ENCODE measurements around the gene DCST1. TPM values are rescaled to one million over a fixed set of nuclear protein-coding genes. Genes with fewer than 3 reads are reported as not detected.
A peak's percentile ranks its signal among the peaks of the same experiment; 100 is the strongest.

Gene DCST1
- total and polyA plus RNA-seq, 2 of the 13 experiments (the other 11 are each of a cell fraction or from before 2014, with no cell fraction given) = 0.04 TPM; not detected in 1

DNA sequence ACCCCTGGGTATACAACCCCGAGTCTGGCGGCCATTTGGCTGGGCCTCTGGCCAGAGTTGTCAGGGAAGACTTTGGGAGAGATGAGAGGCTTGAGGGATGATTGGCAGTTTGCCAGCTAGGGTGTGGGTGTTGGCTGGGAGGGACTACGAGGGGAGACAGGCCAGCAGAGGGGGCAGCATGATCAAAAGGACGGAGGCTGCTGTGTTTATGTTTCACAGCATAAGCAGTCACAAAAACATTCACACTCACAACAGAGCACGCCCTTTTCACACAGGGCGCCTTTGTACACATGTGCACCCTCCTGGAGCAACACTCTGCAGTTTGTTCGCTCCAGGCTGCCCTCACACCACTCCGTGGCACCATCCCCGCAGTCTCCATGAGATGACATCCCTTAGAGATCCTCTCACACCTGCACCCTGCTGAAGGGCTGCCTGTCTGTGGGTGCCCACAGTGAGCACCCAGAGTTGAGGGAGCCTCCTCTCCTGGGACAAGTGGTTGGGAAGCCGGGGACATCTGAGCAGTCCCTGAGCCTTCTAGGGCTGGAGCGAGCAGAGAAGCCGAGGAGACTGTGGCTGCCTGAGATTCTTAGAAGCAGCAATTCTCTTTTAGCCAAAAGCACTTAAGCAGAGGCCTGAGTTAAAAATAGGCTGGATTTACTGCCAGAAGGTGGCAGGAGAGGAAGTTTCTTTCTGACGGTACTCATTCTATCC, 60.4 kb downstream of the DCST1 start (continued):
- TF ChIP-seq ZSCAN25 (CRISPR knock-in tag; IDR thresholded peaks at IDR 0.05) (0 out of 2 replicates have a peak, but pooled peaks have one; percentile 13), ZFP90 (CRISPR knock-in tag; IDR thresholded peaks at IDR 0.05; ENCODE audit: borderline replicate concordance) (no peak), HMG20A (CRISPR knock-in tag; IDR thresholded peaks at IDR 0.05; ENCODE audit: borderline replicate concordance) (peak; percentile 9; the same call in 1 of the 2 replicates), ZNF790 (CRISPR knock-in tag; IDR thresholded peaks at IDR 0.05; ENCODE audit: borderline replicate concordance) (0 out of 2 replicates have a peak, but pooled peaks have one; percentile 53), ELF4 (CRISPR knock-in tag; IDR thresholded peaks at IDR 0.05; ENCODE audit: borderline replicate concordance) (no peak), ZNF180 (CRISPR knock-in tag; IDR thresholded peaks at IDR 0.05; ENCODE audit: borderline replicate concordance, low read depth) (no peak), JUNB (CRISPR knock-in tag; IDR thresholded peaks at IDR 0.05; ENCODE audit: borderline replicate concordance) (no peak), ZNF816 (CRISPR knock-in tag; IDR thresholded peaks at IDR 0.05; ENCODE audit: borderline replicate concordance) (no peak), USF2 (IDR thresholded peaks at IDR 0.05; ENCODE audit: low read depth, low read length) (no peak), USF2 (CRISPR knock-in tag; IDR thresholded peaks at IDR 0.05; ENCODE audit: borderline replicate concordance) (no peak), PHF21A (CRISPR knock-in tag; IDR thresholded peaks at IDR 0.05) (no peak), ZNF225 (CRISPR knock-in tag; IDR thresholded peaks at IDR 0.05) (no peak), ZNF652 (CRISPR knock-in tag; IDR thresholded peaks at IDR 0.05; ENCODE audit: borderline replicate concordance, low read depth) (no peak), ZNF646 (CRISPR knock-in tag; IDR thresholded peaks at IDR 0.05) (peak; percentile 85), PHF8 (CRISPR knock-in tag; IDR thresholded peaks at IDR 0.05) (no peak), ZFY (CRISPR knock-in tag; IDR thresholded peaks at IDR 0.05) (0 out of 2 replicates have a peak, but pooled peaks have one; percentile 28)
- TF ChIP-seq, protein P1, sequence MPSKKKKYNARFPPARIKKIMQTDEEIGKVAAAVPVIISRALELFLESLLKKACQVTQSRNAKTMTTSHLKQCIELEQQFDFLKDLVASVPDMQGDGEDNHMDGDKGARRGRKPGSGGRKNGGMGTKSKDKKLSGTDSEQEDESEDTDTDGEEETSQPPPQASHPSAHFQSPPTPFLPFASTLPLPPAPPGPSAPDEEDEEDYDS (CRISPR knock-in tag; IDR thresholded peaks at IDR 0.05) = no peak
- TF ChIP-seq, protein P2, sequence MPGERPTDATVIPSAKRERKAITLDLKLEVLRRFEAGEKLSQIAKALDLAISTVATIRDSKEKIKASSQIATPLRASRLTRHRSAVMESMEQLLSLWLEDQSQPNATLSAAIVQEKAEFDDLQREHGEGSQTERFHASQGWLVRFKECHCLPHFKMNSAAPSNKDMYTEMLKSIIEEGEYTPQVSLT (CRISPR knock-in tag; IDR thresholded peaks at IDR 0.05; ENCODE audit: borderline replicate concordance, low read depth) = no peak
- TF ChIP-seq, protein P3, sequence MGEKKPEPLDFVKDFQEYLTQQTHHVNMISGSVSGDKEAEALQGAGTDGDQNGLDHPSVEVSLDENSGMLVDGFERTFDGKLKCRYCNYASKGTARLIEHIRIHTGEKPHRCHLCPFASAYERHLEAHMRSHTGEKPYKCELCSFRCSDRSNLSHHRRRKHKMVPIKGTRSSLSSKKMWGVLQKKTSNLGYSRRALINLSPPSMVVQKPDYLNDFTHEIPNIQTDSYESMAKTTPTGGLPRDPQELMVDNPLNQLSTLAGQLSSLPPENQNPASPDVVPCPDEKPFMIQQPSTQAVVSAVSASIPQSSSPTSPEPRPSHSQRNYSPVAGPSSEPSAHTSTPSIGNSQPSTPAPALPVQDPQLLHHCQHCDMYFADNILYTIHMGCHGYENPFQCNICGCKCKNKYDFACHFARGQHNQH (CRISPR knock-in tag; IDR thresholded peaks at IDR 0.05) = 0 out of 2 replicates have a peak, but pooled peaks have one; percentile 46
